ENCODE results near the gene GRB7. TPM values are rescaled to one million over a fixed set of nuclear protein-coding genes. Genes with fewer than 3 reads are reported as not detected.

GRB7 gene
- total RNA-seq, 4 donors from 2014 or later, result 0.51 to 14.3 (median 5.6) TPM

GRCh38 chr17:39705786-39706348, 31.9 kb upstream of the GRB7 start:
- Histone ChIP-seq H3K9me3 (no peaks in the 10 kb centered on the region), H3K36me3 (no peaks in the 10 kb centered on the region), H3K4me3 (no peak overlapping the region), H3K27ac (no peak overlapping the region), H3K27me3 (no peaks in the 10 kb centered on the region), H3K4me1 (no peaks in the 10 kb centered on the region)
- intact Hi-C loops (cut with DNase I; ENCODE audit: low total_unique reads), result no loop called here
- DNase-seq, result no peak
- TF ChIP-seq POLR2A (IDR thresholded peaks at IDR 0.05) (no peak), CTCF (IDR thresholded peaks at IDR 0.05) (no peak)

- H3K9me3 ChIP-seq, result no peaks in the 10 kb centered on the region
- no peaks in the 10 kb centered on the region for H3K4me1 ChIP-seq
- no peak for DNase-seq
- H3K4me3 ChIP-seq, result no peak overlapping the region
- no peaks in the 10 kb centered on the region for H3K36me3 ChIP-seq
- TF ChIP-seq POLR2A (IDR thresholded peaks at IDR 0.05), result no peak
- TF ChIP-seq CTCF (IDR thresholded peaks at IDR 0.05), result no peak
- intact Hi-C loops (cut with DNase I; ENCODE audit: low total_unique reads), result no loop called here
- H3K27ac ChIP-seq, result no peak overlapping the region
- no peaks in the 10 kb centered on the region for H3K27me3 ChIP-seq
These were observed 31.4 kb upstream of the GRB7 start for GRCh38 chr17:39706383-39706782.

- H3K27ac ChIP-seq, result no peak overlapping the region
- H3K9me3 ChIP-seq, result no peaks in the 10 kb centered on the region
- no peaks in the 10 kb centered on the region for H3K27me3 ChIP-seq
- intact Hi-C loops (cut with DNase I; ENCODE audit: low total_unique reads), result no loop called here
- no peak overlapping the region for H3K4me3 ChIP-seq
- no peak for DNase-seq
- TF ChIP-seq CTCF (IDR thresholded peaks at IDR 0.05) (no peak), POLR2A (IDR thresholded peaks at IDR 0.05) (no peak)
- no peaks in the 10 kb centered on the region for H3K36me3 ChIP-seq
- no peaks in the 10 kb centered on the region for H3K4me1 ChIP-seq
These were observed 30.8 kb upstream of the GRB7 start for GRCh38 chr17:39706921-39707337.

GRCh38 chr17:39709319-39709997, 28.3 kb upstream of the GRB7 start:
- Histone ChIP-seq H3K4me1 (no peaks in the 10 kb centered on the region), H3K27ac (no peak overlapping the region), H3K27me3 (no peaks in the 10 kb centered on the region), H3K4me3 (no peak overlapping the region), H3K9me3 (no peaks in the 10 kb centered on the region), H3K36me3 (no peaks in the 10 kb centered on the region)
- intact Hi-C loops (cut with DNase I; ENCODE audit: low total_unique reads), result no loop called here
- TF ChIP-seq POLR2A (IDR thresholded peaks at IDR 0.05) (no peak), CTCF (IDR thresholded peaks at IDR 0.05) (no peak)
- DNase-seq, result no peak

All from uterus (tissue), 4 donors.